Measurements from ENCODE around the gene ZCCHC17. TPM values are rescaled to one million over a fixed set of nuclear protein-coding genes. Genes with fewer than 3 reads are reported as not detected.

ZCCHC17 gene
- total RNA-seq, 2 experiments from 2014 or later = 25.9 to 27.9 TPM

DNA sequence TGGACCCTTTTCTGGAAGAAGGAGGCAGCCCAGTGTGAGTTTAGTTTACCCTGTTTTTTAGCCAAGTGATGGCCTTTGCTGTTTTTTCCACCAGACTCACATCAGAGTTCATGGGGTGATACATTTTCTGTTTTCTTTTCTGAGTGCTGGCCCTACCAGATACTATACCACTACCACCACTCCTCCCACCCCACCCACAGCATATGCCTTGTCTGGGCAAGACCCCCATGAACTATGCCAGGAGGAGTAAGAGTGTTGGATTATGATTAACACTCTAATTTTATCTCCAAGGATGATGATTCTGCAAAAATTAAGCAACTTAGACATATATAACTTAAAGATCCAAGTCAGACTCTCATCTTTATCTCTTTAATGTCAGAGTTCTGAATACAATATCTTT is 50.0 kb downstream of the ZCCHC17 start:
- DNase-seq (no peak), ATAC-seq (no peak)
- Mint-ChIP-seq H3K9me3 (ENCODE audit: insufficient read depth) (no peaks in the 10 kb centered on the region), H3K4me3 (no peak overlapping the region), H3K36me3 (ENCODE audit: low read depth) (peaks cover 5% of the 10 kb centered on the region), H3K27me3 (ENCODE audit: low read depth) (no peaks in the 10 kb centered on the region), H3K4me1 (ENCODE audit: low read depth) (no peaks in the 10 kb centered on the region), H3K27ac (no peak overlapping the region)
- POLR2A ChIA-PET = interaction anchor here (1.1 kb wide), 1 partner anchor 51 kb away, joined by 3 read pairs; no protein-coding TSS in a partner anchor
- CTCF ChIA-PET = interaction anchor here (0.6 to 1.4 kb wide), 3 partner anchors 14 to 48 kb away, joined by 3 read pairs; no protein-coding TSS in a partner anchor

- ATAC-seq (no peak), DNase-seq (no peak)
- POLR2A ChIA-PET = no interaction called here
- no peaks in the 10 kb centered on the region for H3K4me1 Mint-ChIP-seq (ENCODE audit: low read depth)
- no peak overlapping the region for H3K4me3 Mint-ChIP-seq
- H3K36me3 Mint-ChIP-seq (ENCODE audit: low read depth) = peaks cover 9% of the 10 kb centered on the region
- no peaks in the 10 kb centered on the region for H3K9me3 Mint-ChIP-seq (ENCODE audit: insufficient read depth)
- no peaks in the 10 kb centered on the region for H3K27me3 Mint-ChIP-seq (ENCODE audit: low read depth)
- CTCF ChIA-PET = interaction anchor here (0.9 kb wide), 1 partner anchor 22 kb away, joined by 3 read pairs; no protein-coding TSS in a partner anchor
- no peak overlapping the region for H3K27ac Mint-ChIP-seq
These were observed 51.6 kb downstream of the ZCCHC17 start for GRCh38 chr1:31348449-31348848.

DNA sequence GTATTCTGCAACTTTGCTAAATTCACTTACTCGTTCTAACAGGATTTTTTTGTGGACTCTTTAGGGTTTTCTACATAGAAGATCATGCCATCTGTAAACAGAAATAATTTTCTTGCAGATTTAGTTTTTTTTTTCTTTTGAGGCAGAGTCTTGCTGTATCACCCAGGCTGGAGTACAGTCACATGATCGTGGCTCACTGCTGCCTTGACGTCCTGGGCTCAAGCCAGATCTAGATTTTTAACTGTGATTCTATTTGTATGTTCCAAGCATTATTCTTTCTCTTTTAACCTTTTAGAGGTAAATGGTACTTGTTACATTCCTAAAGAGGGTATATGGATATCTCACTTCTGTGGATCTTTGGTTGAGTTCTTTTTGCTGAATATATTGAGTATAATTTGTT is 57.5 kb downstream of the ZCCHC17 start:
- CTCF ChIA-PET = no interaction called here
- H3K9me3 Mint-ChIP-seq (ENCODE audit: insufficient read depth) = no peaks in the 10 kb centered on the region
- H3K36me3 Mint-ChIP-seq (ENCODE audit: low read depth) = peaks cover 11% of the 10 kb centered on the region
- H3K27ac Mint-ChIP-seq = no peak overlapping the region
- POLR2A ChIA-PET = no interaction called here
- ATAC-seq = no peak
- no peak overlapping the region for H3K4me3 Mint-ChIP-seq
- no peak for DNase-seq
- H3K27me3 Mint-ChIP-seq (ENCODE audit: low read depth) = no peaks in the 10 kb centered on the region
- H3K4me1 Mint-ChIP-seq (ENCODE audit: low read depth) = no peaks in the 10 kb centered on the region

GRCh38 chr1:31356427-31356826 is 59.6 kb downstream of the ZCCHC17 start:
- ChIA-PET CTCF (interaction anchor here (0.9 kb wide), 1 partner anchor 38 kb away, joined by 3 read pairs; no protein-coding TSS in a partner anchor), POLR2A (no interaction called here)
- no peak overlapping the region for H3K27ac Mint-ChIP-seq
- H3K4me3 Mint-ChIP-seq = no peak overlapping the region
- H3K4me1 Mint-ChIP-seq (ENCODE audit: low read depth) = no peaks in the 10 kb centered on the region
- ATAC-seq (no peak), DNase-seq (no peak)
- H3K9me3 Mint-ChIP-seq (ENCODE audit: insufficient read depth) = no peaks in the 10 kb centered on the region
- peaks cover 7% of the 10 kb centered on the region for H3K36me3 Mint-ChIP-seq (ENCODE audit: low read depth)
- H3K27me3 Mint-ChIP-seq (ENCODE audit: low read depth) = no peaks in the 10 kb centered on the region

- no peaks in the 10 kb centered on the region for H3K4me1 Mint-ChIP-seq (ENCODE audit: low read depth)
- H3K27me3 Mint-ChIP-seq (ENCODE audit: low read depth) = no peaks in the 10 kb centered on the region
- H3K9me3 Mint-ChIP-seq (ENCODE audit: insufficient read depth) = no peaks in the 10 kb centered on the region
- CTCF ChIA-PET = interaction anchor here (1.3 to 1.9 kb wide), 2 partner anchors 14 to 33 kb away, joined by 3 to 7 read pairs; no protein-coding TSS in a partner anchor
- H3K27ac Mint-ChIP-seq = no peak overlapping the region
- H3K4me3 Mint-ChIP-seq = no peak overlapping the region
- H3K36me3 Mint-ChIP-seq (ENCODE audit: low read depth) = peaks cover 6% of the 10 kb centered on the region
- POLR2A ChIA-PET = no interaction called here
- no peak for ATAC-seq
- no peak for DNase-seq
These were observed 64.8 kb downstream of the ZCCHC17 start for GRCh38 chr1:31361607-31362006.

DNA sequence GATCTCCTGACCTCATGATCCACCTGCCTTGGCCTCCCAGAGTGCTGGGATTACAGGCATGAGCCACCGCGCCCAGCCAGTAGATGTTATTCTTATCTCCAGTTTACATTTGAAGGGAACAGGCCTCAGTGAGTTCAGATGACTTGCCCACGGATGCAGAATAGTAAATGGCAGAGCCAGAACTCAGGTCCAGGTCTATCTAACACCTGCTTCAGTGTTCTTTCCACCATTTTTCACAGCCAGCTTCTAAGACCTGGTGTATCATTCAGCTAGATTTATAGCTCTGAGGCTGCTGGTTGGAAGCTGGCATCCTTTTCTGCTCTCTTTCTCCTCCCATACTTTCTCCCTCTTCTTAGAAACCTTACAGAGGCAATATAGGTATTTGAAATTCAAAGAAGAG is 65.2 kb downstream of the ZCCHC17 start:
- DNase-seq (no peak), ATAC-seq (no peak)
- Mint-ChIP-seq H3K27ac (no peak overlapping the region), H3K27me3 (ENCODE audit: low read depth) (no peaks in the 10 kb centered on the region), H3K36me3 (ENCODE audit: low read depth) (peaks cover 6% of the 10 kb centered on the region), H3K4me3 (no peak overlapping the region), H3K4me1 (ENCODE audit: low read depth) (no peaks in the 10 kb centered on the region), H3K9me3 (ENCODE audit: insufficient read depth) (no peaks in the 10 kb centered on the region)
- ChIA-PET CTCF (no interaction called here), POLR2A (no interaction called here)

DNA sequence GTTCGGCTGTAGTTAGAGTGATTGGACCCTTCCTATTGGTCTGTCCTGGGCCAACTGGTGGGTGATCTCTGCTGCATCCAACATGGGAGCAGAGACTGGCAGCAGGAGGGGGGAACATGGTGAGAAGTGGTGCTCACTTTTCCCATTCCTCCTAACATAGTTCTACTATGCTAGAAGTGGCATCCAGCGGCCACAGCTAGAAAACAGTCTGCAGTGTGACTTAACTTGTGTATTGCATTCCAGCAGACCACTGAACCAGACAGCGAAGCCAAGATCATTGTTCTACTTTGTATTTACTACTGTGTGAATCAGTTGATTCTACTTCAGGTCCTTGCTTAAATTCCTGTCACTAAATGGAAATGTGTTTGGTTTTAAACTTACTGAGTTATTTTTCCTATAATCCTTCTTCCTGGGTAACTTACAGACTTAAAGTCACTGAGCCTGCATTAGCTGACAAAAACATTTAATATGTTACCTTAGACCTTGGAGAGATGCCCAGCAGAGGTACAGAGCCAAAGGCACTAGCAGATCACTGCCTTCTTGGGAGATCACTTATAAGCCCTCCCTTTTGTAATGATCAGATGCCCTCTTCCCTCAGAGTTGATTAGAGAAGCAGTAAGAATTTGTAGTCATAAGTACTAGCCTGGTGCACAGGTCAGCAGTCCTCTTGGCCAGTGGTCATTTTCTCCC is 67.9 kb downstream of the ZCCHC17 start:
- no peak overlapping the region for H3K27ac Mint-ChIP-seq
- H3K27me3 Mint-ChIP-seq (ENCODE audit: low read depth) = no peaks in the 10 kb centered on the region
- ATAC-seq = no peak
- H3K4me1 Mint-ChIP-seq (ENCODE audit: low read depth) = no peaks in the 10 kb centered on the region
- ChIA-PET POLR2A (no interaction called here), CTCF (interaction anchor here (1.2 kb wide), 1 partner anchor 30 kb away, joined by 3 read pairs; no protein-coding TSS in a partner anchor)
- DNase-seq = no peak
- peaks cover 3% of the 10 kb centered on the region for H3K36me3 Mint-ChIP-seq (ENCODE audit: low read depth)
- no peak overlapping the region for H3K4me3 Mint-ChIP-seq
- H3K9me3 Mint-ChIP-seq (ENCODE audit: insufficient read depth) = no peaks in the 10 kb centered on the region

DNA sequence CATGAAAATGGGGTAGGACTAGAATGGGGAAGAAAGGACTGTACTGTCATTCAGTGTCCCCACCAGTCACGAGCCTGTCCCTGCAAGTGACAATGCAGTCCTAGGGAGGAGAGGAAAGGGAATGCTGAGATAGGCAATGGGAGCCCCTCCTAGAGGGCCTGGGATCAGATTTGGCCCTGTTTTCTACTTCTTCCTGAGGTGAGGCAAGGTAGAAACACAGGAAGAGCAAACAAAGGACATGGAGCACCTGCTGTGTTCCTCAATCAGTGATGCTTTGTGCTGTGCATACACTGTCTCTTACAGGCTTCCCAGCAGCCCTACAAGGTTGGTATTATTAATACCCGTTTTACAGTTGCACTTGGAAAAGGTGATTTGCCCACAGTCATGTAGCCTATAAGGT is 70.0 kb downstream of the ZCCHC17 start:
- H3K27ac Mint-ChIP-seq = peak overlapping the region; percentile 37

GRCh38 chr1:31368611-31369107 is 71.8 kb downstream of the ZCCHC17 start:
- Mint-ChIP-seq H3K27me3 (ENCODE audit: low read depth) (peaks cover 2% of the 10 kb centered on the region), H3K27ac (no peak overlapping the region), H3K4me3 (no peak overlapping the region), H3K4me1 (ENCODE audit: low read depth) (peaks cover 11% of the 10 kb centered on the region), H3K36me3 (ENCODE audit: low read depth) (peaks cover 3% of the 10 kb centered on the region), H3K9me3 (ENCODE audit: insufficient read depth) (no peaks in the 10 kb centered on the region)
- DNase-seq (no peak), ATAC-seq (no peak)
- ChIA-PET CTCF (interaction anchor here (4.3 kb wide), 1 partner anchor 27 kb away, joined by 18 read pairs; no protein-coding TSS in a partner anchor), POLR2A (interaction anchor here (0.6 kb wide), 1 partner anchor 26 kb away, joined by 3 read pairs; no protein-coding TSS in a partner anchor)

More for the DNA sequence above, 70.0 kb downstream of the ZCCHC17 start:
- Mint-ChIP-seq H3K4me3 (no peak overlapping the region), H3K27me3 (ENCODE audit: low read depth) (no peaks in the 10 kb centered on the region), H3K36me3 (ENCODE audit: low read depth) (peaks cover 3% of the 10 kb centered on the region), H3K9me3 (ENCODE audit: insufficient read depth) (no peaks in the 10 kb centered on the region), H3K4me1 (ENCODE audit: low read depth) (no peaks in the 10 kb centered on the region)
- ATAC-seq = no peak
- no peak for DNase-seq
- CTCF ChIA-PET = no interaction called here
- POLR2A ChIA-PET = no interaction called here

DNA sequence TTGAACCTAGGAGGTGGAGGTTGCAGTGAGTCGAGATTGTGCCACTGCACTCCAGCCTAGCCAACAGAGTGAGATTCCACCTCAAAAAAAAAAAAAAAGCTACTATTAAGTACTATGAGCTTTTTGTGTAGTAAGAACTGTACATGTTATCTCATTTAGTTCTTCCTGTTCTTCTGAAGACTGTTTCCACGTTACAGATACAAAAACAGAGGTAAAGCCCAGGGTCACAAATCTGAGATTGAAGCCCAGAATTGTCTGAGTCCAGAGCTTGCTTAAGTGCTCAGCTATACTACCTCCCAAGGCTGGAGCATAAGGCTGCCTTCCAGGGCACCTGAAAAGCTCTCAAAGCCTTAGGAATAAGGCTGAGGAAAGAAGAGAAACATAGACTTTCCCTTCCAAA is 73.2 kb downstream of the ZCCHC17 start:
- Mint-ChIP-seq H3K4me3 (no peak overlapping the region), H3K9me3 (ENCODE audit: insufficient read depth) (no peaks in the 10 kb centered on the region), H3K27me3 (ENCODE audit: low read depth) (peaks cover 2% of the 10 kb centered on the region), H3K36me3 (ENCODE audit: low read depth) (no peaks in the 10 kb centered on the region), H3K27ac (no peak overlapping the region), H3K4me1 (ENCODE audit: low read depth) (peaks cover 13% of the 10 kb centered on the region)
- no peak for ATAC-seq
- ChIA-PET CTCF (interaction anchor here (4.3 kb wide), 1 partner anchor 25 kb away, joined by 18 read pairs; no protein-coding TSS in a partner anchor), POLR2A (no interaction called here)
- no peak for DNase-seq

GRCh38 chr1:31370565-31370964 is 73.7 kb downstream of the ZCCHC17 start:
- ChIA-PET CTCF (interaction anchor here (4.3 kb wide), 1 partner anchor 25 kb away, joined by 18 read pairs; no protein-coding TSS in a partner anchor), POLR2A (no interaction called here)
- H3K9me3 Mint-ChIP-seq (ENCODE audit: insufficient read depth) = no peaks in the 10 kb centered on the region
- no peak overlapping the region for H3K27ac Mint-ChIP-seq
- DNase-seq = no peak
- no peaks in the 10 kb centered on the region for H3K36me3 Mint-ChIP-seq (ENCODE audit: low read depth)
- H3K4me1 Mint-ChIP-seq (ENCODE audit: low read depth) = peaks cover 13% of the 10 kb centered on the region
- H3K4me3 Mint-ChIP-seq = no peak overlapping the region
- ATAC-seq = no peak
- peaks cover 2% of the 10 kb centered on the region for H3K27me3 Mint-ChIP-seq (ENCODE audit: low read depth)
